Endothelial cell (in vitro differentiated cells): ENCODE results near the gene TBC1D7. TPM values are rescaled to one million over a fixed set of nuclear protein-coding genes. Genes with fewer than 3 reads are reported as not detected.

Experiments
- DNase-seq: peaks from one replicate; pipeline ENCODE4 v3.0.0; 2021; ENCODE audit warnings: low spot score
- H3K27ac Mint-ChIP-seq: one replicate; pipeline ENCODE4 v1.8.0; 2021; ENCODE audit warnings: mixed read lengths, inconsistent platforms; ENCODE audit not compliant: unreplicated experiment
- H3K27me3 Mint-ChIP-seq: one replicate; pipeline ENCODE4 v1.8.0; 2021; ENCODE audit warnings: mild to moderate bottlenecking, moderate library complexity, mixed read lengths, inconsistent platforms; ENCODE audit not compliant: unreplicated experiment
- H3K36me3 Mint-ChIP-seq: one replicate; pipeline ENCODE4 v1.8.0; 2021; ENCODE audit warnings: mild to moderate bottlenecking, low read depth, mixed read lengths, inconsistent platforms; ENCODE audit not compliant: unreplicated experiment
- H3K4me1 Mint-ChIP-seq: one replicate; pipeline ENCODE4 v1.8.0; 2021; ENCODE audit warnings: mild to moderate bottlenecking, mixed read lengths, inconsistent platforms; ENCODE audit not compliant: unreplicated experiment
- H3K4me3 Mint-ChIP-seq: one replicate; pipeline ENCODE4 v1.8.0; 2021; ENCODE audit warnings: mild to moderate bottlenecking, mixed read lengths, inconsistent platforms; ENCODE audit not compliant: unreplicated experiment
- H3K9me3 Mint-ChIP-seq: one replicate; pipeline ENCODE4 v1.8.0; 2021; ENCODE audit warnings: mixed read lengths, inconsistent platforms; ENCODE audit not compliant: unreplicated experiment
- CTCF ChIP-seq: fragments of 200-600 bp; sonication (generic); IDR thresholded peaks from one replicate; pipeline ENCODE4 v1.5.0; 2021; ENCODE audit warnings: antibody characterized with exemption; ENCODE audit not compliant: unreplicated experiment
- total RNA-seq: library from RNA; stranded (reverse); fragmentation: NEBNext Ultra II Directional; extraction: Animal tissue kit (Norgen Biotek cat#: 25700); gene quantifications from one replicate; pipeline ENCODE4 v1.2.1, GENCODE V29; 2021; ENCODE audit not compliant: unreplicated experiment

Gene TBC1D7
- total RNA-seq, 1 donor from 2014 or later: 40.4 TPM

DNA sequence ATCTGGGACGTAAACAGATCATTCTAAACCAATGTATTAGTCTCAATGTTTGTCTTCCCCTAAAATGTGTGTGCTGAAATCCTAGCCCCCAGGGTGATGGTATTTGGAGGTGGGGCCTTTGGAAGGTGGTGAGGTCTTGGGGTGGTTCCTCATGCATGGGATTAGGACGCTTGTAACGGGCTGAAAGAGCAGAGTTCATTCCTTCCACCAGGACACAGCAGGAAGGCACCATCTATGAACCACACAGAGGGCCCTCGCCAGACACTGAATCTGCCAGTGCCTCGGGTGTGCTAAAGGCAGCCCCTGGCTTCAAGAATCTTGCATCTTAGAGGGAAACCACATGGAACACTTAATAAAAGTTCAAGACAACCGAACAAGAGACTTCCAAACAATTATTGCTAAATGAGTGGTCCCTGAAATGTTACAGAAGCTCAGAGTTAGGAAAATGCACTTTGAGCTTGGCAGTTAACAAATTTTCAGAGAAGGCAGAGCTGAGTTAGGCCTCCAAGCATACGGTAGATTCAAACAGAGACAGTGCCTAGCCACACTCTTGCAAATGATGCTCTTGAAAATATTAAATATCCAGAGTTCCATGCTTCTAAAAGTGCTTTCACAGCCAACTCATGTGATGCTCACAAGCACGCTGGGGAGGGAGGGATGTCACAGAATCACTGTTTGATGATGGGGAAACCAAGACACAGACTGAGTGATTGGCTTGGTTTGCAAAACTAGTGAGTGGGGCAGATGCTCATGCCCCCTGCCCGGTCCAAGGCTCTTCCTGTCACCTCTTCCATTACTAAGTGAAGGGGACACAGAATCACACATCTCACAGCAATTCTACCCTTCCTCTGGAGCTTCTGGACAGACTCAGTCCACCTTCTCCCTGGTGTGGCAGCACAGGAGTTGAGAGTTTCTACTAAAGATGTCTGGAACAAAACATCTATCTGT lies 27.4 kb downstream of the TBC1D7 start:
- DNase-seq: no peak
- H3K9me3 Mint-ChIP-seq: no peaks in the 10 kb centered on the region

GRCh38 chr6:13299918-13300317 lies 28.4 kb downstream of the TBC1D7 start:
- no peak overlapping the region for H3K27ac Mint-ChIP-seq
- no peak for DNase-seq
- no peaks in the 10 kb centered on the region for H3K9me3 Mint-ChIP-seq
- H3K27me3 Mint-ChIP-seq: peaks cover 3% of the 10 kb centered on the region
- TF ChIP-seq CTCF: no peak
- H3K4me1 Mint-ChIP-seq: no peaks in the 10 kb centered on the region
- no peak overlapping the region for H3K4me3 Mint-ChIP-seq
- peaks cover 69% of the 10 kb centered on the region for H3K36me3 Mint-ChIP-seq

More for the DNA sequence above, 27.4 kb downstream of the TBC1D7 start:
- Mint-ChIP-seq H3K4me3 (peak overlapping the region; percentile 45), H3K4me1 (no peaks in the 10 kb centered on the region), H3K27ac (peak overlapping the region; percentile 4), H3K27me3 (peaks cover 3% of the 10 kb centered on the region), H3K36me3 (peaks cover 62% of the 10 kb centered on the region)
- no peak for TF ChIP-seq CTCF

DNA sequence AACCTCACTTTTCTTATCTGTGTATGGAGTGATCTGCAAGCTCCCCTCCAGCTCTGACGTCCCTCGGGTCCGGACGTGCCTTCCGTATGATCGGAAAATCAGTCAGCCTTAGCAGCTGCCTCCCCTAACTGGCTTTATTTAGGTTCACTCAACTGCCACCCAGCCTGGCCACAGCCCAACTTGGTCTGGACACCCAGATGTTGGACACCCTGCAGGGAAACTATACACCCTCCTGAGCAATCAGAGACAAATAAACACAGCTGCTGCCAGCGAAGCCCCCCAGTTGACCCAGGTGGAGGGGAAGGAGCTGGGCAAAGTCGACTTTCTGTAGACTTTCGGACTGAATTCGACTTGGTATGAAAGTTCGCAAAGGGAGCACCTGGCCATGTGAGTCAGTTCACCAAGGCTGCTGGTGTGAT lies 28.9 kb downstream of the TBC1D7 start:
- H3K36me3 Mint-ChIP-seq: peaks cover 70% of the 10 kb centered on the region
- H3K27me3 Mint-ChIP-seq: peaks cover 3% of the 10 kb centered on the region
- H3K4me1 Mint-ChIP-seq: no peaks in the 10 kb centered on the region
- no peak for DNase-seq
- no peak for TF ChIP-seq CTCF
- no peaks in the 10 kb centered on the region for H3K9me3 Mint-ChIP-seq
- H3K27ac Mint-ChIP-seq: no peak overlapping the region
- no peak overlapping the region for H3K4me3 Mint-ChIP-seq

DNA sequence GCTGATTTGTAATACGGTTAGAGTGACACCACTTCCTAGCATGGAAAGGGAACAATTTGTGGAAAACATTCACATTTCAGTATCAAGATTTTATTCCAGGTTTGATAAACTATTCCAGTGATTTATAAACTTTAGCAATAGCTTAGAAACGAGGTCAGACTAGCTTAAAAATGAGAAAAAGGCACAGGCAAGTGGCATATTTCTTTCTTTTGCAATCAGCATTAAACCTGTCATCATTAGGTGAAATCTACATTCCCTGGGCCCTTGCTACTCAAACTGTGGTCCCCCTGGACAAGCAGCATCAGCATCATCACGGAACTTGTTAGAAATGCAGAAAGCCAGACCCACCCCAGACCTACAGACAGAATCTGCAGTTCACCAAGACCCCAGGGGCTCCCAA lies 29.9 kb downstream of the TBC1D7 start:
- TF ChIP-seq CTCF: no peak
- no peak for DNase-seq
- Mint-ChIP-seq H3K9me3 (no peaks in the 10 kb centered on the region), H3K27me3 (peaks cover 3% of the 10 kb centered on the region), H3K36me3 (peaks cover 72% of the 10 kb centered on the region), H3K4me3 (peak overlapping the region; percentile 22), H3K4me1 (no peaks in the 10 kb centered on the region), H3K27ac (no peak overlapping the region)

GRCh38 chr6:13297391-13297790 lies 30.9 kb downstream of the TBC1D7 start:
- TF ChIP-seq CTCF: no peak

More at GRCh38 chr6:13297391-13297790, 30.9 kb downstream of the TBC1D7 start:
- no peak for DNase-seq
- Mint-ChIP-seq H3K4me1 (peaks cover 8% of the 10 kb centered on the region), H3K9me3 (no peaks in the 10 kb centered on the region), H3K27me3 (peaks cover 3% of the 10 kb centered on the region), H3K27ac (no peak overlapping the region), H3K36me3 (peaks cover 67% of the 10 kb centered on the region), H3K4me3 (no peak overlapping the region)
